HG03571 (cell line): Measurements from ENCODE around the gene GRID2IP.
"Not testable (repeated sequence)": the region's sequence is repeated elsewhere in the genome, so short reads cannot be mapped to it uniquely, and the experiment has no call there.

Source experiments
- ATAC-seq: cut with Tn5 transposase; IDR thresholded peaks from one replicate; pipeline ENCODE4 v1.9.1; 2021; ENCODE audit not compliant: unreplicated experiment

GRID2IP gene

DNA sequence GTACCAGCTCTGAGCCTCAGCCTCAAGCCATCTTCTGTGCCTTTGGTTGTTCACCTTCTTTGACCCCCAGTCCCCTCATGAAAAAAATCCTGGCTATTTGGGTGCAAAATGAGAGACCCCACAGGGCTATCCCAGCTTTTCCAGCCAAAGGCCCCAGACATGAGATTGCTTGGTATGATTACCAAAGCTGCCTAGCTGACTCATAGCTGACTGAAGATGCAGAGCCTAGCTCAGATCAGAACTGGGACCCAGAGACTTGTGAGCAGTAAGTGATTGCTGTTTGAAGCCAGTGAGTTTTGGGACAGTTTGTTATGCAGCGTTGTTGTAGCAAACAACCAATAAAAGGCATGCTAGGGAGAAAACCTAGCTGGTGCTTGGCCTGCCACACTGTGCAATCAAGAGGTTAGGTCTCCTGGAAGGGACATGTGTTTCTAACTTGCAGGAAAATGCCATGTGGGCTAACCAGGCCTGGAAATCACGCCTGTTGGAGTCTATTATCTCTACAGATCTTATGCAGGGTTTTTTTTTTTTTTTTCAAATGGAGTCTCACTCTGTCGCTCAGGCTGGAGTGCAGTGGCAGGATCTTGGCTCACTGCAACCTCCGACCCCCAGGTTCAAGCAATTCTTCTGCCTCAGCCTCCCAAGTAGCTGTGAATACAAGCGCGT, 55.5 kb downstream of the GRID2IP start:
- ATAC-seq = no peak

DNA sequence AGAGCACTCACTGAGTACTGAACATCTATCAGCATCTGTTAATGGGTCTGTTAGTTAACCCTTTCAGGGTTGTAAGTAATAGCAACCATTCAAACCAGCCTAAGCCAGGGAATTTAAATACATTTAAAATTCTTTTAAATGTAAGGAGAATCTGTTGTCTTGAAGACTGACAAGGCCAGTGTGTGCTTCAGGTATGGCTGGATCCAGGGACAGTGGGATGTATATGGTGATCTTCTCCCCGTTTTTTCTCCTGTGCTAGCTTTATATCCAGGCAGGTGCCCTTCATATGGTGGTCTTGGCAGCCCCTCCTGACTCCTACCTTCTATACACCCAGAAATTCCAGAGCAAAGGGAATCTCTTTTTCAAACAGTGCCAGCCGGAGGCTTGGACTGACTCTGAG, 56.9 kb downstream of the GRID2IP start:
- no peak for ATAC-seq

DNA sequence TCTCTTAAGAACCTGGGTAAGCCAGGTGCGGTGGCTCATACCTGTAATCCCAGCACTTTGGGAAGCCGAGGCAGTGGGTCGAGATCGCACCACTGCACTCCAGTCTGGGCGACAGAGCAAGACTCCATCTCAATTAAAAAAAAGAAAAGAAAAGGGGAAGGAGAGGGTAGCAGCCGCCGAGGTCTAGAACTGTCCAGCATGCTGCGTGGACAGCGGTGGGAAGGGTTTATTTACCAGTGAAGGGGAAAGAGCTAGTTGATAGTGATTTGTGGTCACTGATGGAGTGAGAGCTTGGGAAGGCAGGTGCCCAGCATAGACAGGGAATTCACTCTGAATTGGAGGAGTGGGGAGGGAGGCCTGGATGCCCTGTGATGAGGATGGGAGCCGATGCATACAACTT, 60.1 kb downstream of the GRID2IP start:
- no peak for ATAC-seq

DNA sequence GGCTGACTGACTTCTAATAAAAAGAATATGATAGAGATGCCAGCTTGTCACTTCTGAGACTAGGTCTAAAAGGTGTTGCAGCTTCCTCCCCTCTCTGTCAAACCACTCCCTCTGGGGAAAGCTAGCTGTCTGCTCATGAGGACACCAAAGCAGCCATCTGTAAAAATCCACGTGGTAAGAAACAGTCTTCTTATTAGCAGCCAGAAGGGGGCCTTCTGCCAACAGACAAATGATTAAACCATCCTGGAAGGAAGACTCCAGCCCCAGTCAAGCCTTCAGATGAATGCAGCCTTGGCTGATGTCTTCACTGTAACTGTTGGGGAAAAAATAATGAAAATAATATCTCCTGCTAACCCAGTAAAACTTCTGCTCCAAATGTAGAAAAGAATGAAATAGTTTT, 61.6 kb downstream of the GRID2IP start:
- no peak for ATAC-seq

DNA sequence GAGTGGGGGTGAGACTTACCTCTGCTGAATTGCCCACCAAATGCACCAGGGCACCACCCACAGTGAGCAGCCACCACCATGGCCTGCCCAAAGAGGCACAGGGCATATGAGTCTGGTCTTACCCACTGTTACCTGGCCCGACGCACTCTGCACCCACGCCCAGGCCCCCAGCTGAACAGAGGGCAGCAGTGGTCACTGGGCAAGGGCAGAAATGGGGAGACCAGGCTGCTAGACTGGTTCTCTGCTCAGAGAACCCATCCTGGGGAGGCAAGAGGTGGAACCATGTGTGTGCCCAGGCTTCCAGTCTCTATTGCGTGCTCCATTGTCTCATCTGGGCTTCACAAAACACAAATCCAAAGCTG, 64.1 kb downstream of the GRID2IP start:
- ATAC-seq = no peak

DNA sequence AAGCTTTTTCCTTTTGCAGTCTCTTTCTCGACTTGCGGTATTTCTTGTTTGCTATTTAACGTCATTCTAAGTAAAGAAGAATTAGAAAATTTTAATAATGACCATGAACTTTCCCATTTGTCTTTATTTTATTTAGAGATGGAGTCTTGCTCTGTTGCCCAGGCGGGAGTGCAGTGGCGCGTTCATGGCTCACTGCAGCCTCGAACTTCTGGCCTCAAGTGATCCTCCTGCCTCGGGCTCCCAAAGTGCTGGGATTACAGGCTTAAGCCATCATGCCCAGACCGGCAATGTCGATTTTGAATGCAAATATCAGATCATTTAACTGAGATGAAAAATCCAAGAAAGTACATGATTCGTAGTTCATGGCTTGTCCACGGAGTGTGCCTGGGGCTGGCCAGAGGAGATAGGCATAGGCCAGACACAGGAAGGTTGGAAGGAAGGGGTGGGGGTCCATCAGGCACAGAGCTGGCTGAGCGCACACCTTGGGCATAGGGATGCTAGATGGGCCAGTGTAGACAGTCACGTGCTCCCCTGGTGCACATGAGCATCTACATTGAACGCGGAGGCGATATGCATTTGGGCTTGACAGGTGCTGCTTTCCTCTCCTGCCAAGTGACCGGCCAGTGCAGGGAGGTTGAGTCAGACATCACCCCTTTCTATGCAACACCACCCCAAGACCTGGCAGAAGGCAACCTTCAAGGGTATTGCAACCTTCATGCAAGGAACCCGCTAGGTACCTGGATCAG, 64.7 kb downstream of the GRID2IP start:
- no peak for ATAC-seq

DNA sequence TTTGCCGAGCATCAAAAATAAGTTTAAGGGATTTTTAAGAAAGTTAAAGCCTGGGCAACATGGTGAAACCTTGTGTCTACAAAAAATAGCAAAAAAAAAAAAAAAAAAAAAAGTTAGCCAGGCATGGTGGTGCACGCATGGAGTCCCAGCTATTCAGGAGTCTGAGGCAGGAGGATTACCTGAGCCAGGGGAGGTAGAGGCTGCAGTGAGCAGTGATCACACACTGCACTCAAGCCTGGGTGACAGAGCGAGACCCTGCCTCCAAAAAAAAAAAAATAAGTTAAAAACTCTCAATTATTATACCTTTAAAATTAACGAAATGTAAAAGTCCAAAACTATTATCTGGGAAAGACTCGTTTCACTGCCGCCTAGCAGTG, 68.5 kb downstream of the GRID2IP start:
- ATAC-seq = no peak

DNA sequence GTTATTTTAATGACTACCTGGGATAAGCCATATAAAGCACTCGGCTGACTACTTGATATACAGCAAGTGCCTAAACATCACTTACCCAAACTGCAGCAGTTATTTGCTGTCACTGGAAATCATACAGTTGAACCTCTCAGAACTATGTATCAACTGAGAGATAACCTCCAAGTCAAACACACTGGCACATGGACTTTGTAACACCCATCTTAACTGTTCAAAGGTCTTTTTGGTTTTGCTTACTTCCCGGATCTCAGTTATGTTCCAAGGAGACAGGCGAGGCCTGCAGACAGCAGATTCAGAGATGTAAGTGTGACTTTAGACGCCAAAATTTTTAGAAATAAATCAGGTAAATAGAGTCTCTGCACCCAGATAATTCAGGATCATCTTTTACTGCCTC, 69.0 kb downstream of the GRID2IP start:
- ATAC-seq = no peak

DNA sequence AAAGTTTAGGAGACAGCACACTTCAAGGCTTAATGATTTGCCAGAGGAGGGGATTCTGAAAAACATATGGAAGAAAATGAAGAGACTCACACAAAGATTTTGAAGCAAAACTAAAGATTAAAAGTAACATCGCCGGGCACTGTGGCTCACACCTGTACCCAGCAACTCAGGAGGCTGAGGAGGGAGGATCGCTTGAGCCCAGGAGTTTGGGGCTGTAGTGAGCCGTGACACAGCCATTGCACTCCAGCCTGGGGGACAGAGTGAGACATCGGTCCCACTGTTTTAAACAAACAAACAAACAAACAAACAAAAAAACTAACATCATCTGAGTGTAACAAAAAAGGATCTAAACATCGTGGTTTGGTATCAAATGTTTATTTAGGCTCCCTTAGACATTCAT, 69.8 kb downstream of the GRID2IP start:
- ATAC-seq = no peak

DNA sequence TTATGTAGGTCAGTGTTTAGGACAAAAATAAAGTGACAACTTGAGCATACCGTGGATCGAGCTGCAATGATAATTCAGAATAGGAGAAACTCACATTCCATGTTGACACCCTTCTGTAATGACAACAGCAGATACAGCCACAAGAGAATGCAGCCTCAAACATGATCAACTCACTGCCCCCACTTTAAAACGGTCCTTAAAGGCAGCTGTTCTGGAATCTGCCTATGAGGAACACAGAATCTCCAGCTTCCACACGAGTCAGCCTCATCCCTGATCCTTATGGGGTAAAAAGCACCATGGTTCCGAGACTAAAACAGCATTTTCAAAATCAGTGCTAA, 71.0 kb downstream of the GRID2IP start:
- ATAC-seq = no peak

DNA sequence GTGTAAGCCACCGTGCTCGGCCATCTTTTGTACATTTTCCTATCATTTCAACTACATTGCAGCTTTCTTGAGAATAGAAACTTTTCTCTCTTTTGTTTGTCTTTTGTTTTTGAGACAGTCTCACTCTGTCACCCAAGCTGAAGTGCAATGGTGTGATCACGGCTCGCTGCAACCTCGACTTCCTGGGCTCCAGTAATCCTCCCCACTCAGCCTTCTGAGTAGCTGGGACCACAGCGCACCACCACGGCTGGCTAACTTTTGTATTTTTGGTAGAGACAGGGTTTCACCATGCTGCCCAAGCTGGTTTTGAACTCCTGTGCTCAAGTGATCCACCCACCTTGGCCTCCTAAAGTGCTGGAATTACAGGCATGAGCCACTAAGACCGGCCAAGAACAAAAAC, 72.2 kb downstream of the GRID2IP start:
- no peak for ATAC-seq

DNA sequence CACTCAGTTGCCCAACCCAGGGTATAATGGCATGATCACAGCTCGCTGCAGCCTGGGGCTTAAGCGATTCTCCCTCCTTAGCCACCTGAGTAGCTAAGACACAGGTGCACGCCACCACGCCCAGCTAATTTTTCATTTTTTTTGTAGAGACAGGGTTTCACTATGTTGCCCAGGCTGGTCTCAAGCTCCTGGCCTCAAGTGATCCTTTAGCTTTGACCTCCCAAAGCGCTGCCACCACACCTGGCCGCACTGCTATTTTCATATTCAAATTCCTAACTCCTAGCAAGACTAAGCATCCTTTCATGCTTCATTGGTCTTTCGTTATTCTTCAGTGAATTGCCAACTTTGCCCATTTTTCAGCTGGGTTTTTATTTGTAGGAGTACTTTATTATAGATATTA, 73.1 kb downstream of the GRID2IP start:
- no peak for ATAC-seq

DNA sequence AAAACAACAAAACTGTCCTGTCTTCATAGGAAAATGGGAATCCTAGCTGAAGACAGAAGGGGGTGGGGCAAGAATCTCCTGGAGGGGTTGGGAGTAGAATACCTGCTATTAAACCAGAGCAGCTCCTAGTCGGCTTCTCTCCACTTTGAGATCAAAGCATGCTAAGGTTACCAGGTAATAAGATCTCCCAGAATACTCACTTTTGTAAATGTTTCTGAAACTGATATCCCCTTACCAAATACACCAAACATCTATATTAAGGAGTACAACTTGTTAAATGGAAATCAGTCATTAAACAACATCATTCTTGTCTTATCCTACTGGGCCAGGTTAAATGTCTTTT, 74.0 kb downstream of the GRID2IP start:
- ATAC-seq = no peak

DNA sequence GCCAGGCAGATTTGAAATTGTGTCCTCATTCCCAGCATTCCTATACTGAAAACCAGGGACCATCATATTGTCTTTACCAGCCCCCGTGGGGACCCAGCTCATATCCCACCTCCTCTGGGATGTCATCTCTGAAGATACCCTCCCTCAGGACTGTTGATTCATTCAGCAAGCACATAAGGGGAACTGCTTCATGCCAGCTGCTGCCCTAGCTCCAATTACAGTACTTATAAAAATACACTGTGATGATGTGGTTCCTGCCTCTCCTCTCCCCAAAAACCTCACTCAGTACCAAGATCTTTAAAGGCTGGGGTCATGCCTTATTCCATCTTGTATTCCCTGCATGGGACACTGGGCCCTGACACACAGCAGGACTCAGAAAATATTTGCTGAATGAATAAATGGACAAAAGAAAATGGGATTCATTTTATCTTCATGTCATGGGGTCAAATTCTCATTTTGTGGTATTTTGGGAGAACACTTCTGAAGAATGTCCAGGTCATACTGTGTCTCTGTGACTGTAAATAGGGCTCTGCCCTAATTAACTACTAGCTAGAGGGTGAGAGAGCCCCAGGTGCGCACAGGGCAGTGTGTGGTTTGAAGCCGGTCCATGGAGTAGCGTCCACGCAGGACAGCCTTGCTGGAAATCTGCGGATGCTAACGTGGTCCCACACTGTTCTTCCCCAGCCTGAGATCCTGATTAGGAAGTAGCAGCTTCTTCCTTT, 74.5 kb downstream of the GRID2IP start:
- no peak for ATAC-seq

DNA sequence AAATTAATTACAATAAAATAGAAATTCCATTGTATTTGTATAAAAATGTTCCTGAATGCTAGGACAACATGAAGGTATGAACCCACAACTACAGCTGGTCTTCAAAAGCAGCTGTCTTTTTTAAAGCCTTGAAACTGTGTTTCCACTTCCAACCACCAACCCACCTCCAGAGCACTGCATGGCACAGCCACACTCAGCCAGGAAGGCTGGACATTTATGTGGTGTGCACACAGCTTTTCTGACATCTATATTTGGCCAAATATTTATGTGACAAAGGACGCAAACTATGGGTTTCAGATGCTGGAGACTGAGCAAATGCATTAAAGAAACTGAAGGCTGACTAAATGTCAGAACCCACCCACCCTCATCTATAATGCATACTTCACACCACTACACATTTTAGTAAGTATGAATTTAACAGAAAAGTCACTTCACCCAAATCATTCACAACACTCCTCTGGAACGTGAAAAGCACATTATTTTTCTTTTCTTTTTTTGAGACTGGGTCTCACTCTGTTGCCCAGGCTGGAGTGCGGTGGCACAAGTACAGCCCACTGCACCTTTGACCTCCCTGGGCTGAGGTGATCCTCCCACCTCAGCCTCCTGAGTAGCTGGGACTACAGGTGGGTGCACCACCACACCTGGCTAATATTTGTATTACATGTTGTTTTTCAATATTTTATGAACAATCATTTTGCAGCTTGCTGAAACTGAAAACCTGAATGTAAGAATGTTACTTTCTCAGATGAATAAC, 75.7 kb downstream of the GRID2IP start:
- ATAC-seq = no peak

DNA sequence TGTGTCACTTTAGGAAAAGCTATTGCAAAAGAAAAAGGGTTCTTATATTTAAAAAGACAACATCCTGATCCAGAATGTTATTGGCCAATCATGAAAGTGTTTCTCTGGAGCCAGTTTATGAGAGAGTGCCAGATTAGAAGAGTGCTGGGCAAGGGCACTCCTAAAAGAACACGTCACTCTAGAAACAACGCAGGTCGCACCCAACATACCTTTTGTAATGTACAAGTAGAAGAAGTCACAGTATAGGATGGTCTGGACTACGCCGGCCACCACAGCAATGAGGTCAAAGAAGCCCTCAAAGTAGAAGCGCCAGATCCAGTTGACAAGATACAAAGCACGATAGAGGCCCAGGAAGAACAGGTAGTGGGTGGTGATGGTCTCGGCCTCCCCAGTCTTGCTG, 85.4 kb downstream of the GRID2IP start:
- ATAC-seq = no peak

DNA sequence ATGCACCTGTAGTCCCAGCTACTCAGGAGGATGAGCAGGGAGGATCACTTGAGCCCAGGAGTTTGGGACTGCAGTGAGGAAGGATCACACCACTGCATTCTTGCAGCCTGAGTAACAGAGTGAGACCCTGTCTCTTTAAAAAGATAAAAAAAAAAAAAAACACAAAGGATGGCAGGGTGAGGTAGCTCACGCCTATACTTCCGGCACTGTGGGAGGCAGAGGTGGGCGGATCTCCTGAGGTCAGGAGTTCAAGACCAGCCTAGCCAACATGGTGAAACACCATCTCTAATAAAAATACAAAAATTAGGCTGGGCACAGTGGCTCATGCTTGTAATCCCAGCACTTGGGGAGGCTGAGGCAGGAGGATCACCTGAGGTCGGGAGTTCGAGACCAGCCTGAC, 87.7 kb downstream of the GRID2IP start:
- not testable (repeated sequence) for ATAC-seq

DNA sequence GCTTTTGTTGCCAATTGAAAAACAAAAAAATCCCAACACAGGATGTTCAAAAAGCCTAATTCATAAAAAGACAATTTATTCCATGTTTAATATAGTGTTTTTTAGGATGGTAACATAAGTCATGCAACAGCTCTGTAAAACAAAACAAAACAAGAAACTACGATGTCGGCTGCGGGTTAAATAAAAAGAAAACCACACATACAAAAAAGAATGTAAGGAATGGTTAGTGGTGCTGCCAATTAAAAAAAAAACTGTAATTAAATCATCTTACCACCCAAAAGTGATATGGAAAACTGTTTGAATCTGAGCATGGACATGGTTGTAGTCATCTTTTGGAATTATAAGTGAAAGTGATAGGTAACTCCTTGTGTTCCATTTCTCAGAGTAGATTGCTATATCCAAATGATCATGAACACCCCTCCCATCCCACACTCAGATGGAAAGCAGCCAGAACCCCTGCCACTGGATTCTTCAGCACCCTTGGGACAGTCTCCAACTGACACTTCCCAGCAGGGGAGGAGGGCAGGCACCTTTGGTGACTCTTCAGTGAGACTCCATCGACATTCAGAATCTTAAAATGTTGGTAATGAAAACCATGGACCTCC, 89.2 kb downstream of the GRID2IP start:
- ATAC-seq = no peak

DNA sequence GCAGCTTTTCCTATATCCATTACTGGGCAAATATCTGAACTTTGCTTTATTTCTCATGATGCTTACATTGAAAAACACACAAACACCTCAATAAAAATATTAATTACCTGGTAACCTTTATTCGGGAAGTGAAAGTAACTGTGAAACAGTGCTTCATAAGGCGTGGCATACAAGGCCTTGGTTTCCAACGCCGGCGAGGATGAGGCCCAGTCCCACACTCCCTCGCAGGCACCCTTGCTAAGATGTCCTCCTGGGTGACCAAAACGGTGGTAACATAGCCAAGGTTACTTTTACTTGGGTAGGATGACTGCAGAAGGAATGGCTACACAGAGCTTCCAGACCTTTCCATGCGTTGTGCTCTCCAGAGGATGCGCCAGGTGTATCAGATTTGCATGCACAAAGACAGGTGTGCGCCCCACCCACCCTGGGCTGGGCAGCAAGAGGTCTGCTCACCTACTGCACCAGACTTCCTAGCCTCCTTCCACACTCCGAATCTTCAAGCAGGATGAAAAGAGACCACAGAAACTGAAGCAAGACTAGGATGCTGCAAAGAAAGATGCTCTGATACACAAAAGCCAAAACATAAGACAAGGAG, 90.2 kb downstream of the GRID2IP start:
- no peak for ATAC-seq

DNA sequence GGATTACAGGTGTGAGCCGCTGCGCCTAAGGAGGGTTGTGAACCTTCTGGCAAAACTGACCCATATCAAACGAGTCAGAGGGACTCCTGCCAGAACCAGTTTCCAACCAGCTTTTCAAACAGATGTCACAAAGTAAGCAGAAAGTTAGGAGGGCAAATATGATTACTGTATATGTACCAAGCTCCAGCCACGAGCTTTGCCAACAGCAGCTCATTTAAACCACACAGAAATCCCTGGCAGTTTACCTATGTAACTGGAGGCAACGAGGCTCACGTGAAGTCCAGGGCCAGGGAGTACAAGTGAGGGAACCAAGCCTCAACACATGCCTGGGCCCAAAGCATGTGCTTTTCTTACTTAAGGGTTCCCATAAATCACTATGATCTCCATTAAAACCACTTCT, 91.0 kb downstream of the GRID2IP start:
- ATAC-seq = no peak

DNA sequence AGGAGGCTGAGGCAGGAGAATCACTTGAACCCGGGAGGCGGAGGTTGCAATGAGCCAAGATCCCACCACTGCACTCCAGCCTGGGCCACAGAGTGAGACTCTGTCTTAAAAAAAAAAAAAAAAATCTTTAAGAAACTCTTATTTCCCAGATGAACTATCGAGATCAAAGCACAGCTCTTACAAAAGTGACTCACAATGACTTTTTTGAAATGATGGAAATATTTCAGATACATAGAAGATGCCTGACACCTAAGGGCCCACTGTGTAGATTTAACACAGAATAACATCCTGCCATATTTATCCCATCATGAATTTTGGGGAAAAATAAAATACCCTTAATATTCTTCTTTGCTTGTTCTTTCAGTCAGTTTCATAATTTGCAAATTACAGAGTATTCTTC, 92.6 kb downstream of the GRID2IP start:
- ATAC-seq = not testable (repeated sequence)
